H9 (cell line): ENCODE results near the gene DPT. TPM values are rescaled to one million over a fixed set of nuclear protein-coding genes. Genes with fewer than 3 reads are reported as not detected.

Experiments used
- DNase-seq: peaks from one replicate; pipeline ENCODE4 v3.0.0-alpha.2; 2017
- H2AFZ ChIP-seq: one replicate; pipeline ENCODE4 v1.6.1; 2013; ENCODE audit warnings: mild to moderate bottlenecking, low read length, control low read depth, moderate library complexity
- H2AK5ac ChIP-seq: 2 replicates; pipeline ENCODE4 v1.6.1; 2013; ENCODE audit warnings: low read length, control low read depth, mixed read lengths; ENCODE audit not compliant: insufficient read length
- H2BK120ac ChIP-seq: one replicate; pipeline ENCODE4 v1.6.1; 2013; ENCODE audit warnings: low read depth, mild to moderate bottlenecking, low read length, control low read depth, inconsistent platforms; ENCODE audit not compliant: poor library complexity, severe bottlenecking
- H2BK12ac ChIP-seq: 2 replicates; pipeline ENCODE4 v1.6.1; 2013; ENCODE audit warnings: low read length, control low read depth, mixed read lengths, low read depth; ENCODE audit not compliant: insufficient read length
- H2BK15ac ChIP-seq: 2 replicates; pipeline ENCODE4 v1.6.1; 2013; ENCODE audit warnings: low read depth, low read length, control low read depth
- H2BK20ac ChIP-seq: one replicate; pipeline ENCODE4 v1.6.1; 2013; ENCODE audit warnings: low read depth, mild to moderate bottlenecking, low read length, control low read depth, inconsistent platforms; ENCODE audit not compliant: poor library complexity, severe bottlenecking
- H2BK5ac ChIP-seq: 2 replicates; pipeline ENCODE4 v1.6.1; 2013; ENCODE audit warnings: low read length, control low read depth, mixed read lengths; ENCODE audit not compliant: insufficient read length
- H3K14ac ChIP-seq: 2 replicates; pipeline ENCODE4 v1.6.1; 2013; ENCODE audit warnings: low read length, control low read depth; ENCODE audit not compliant: insufficient read depth
- H3K18ac ChIP-seq: 2 replicates; pipeline ENCODE4 v1.6.1; 2013; ENCODE audit warnings: low read depth, mild to moderate bottlenecking, mixed read lengths, low read length, control low read depth; ENCODE audit not compliant: insufficient read length
- H3K23ac ChIP-seq: 2 replicates; pipeline ENCODE4 v1.6.1; 2013; ENCODE audit warnings: low read length, control low read depth, mixed read lengths, low read depth; ENCODE audit not compliant: insufficient read length
- H3K23me2 ChIP-seq: 2 replicates; pipeline ENCODE4 v1.6.1; 2013; ENCODE audit warnings: low read depth, mild to moderate bottlenecking, mixed read lengths, low read length, control low read depth; ENCODE audit not compliant: insufficient read length, poor library complexity, severe bottlenecking
- H3K27ac ChIP-seq: 2 replicates; pipeline ENCODE4 v1.5.1; 2013; ENCODE audit warnings: low read length, control low read depth, mixed read lengths, low read depth; ENCODE audit not compliant: insufficient read length
- H3K27me3 ChIP-seq: 2 replicates; pipeline ENCODE4 v1.6.1; 2013; ENCODE audit warnings: low read length, control low read depth, inconsistent platforms; ENCODE audit not compliant: insufficient read depth
- H3K4ac ChIP-seq: 2 replicates; pipeline ENCODE4 v1.6.1; 2013; ENCODE audit warnings: low read depth, mild to moderate bottlenecking, control low read depth, inconsistent platforms, low read length, moderate library complexity
- H3K4me1 ChIP-seq: 2 replicates; pipeline ENCODE4 v1.6.1; 2013; ENCODE audit warnings: low read length, control low read depth, inconsistent platforms; ENCODE audit not compliant: insufficient read depth
- H3K4me2 ChIP-seq: 2 replicates; pipeline ENCODE4 v1.6.1; 2013; ENCODE audit warnings: low read length, control low read depth, mixed read lengths; ENCODE audit not compliant: insufficient read length, insufficient read depth
- H3K56ac ChIP-seq: 2 replicates; pipeline ENCODE4 v1.6.1; 2013; ENCODE audit warnings: low read depth, mild to moderate bottlenecking, mixed read lengths, low read length, control low read depth; ENCODE audit not compliant: insufficient read length
- H3K79me1 ChIP-seq: 2 replicates; pipeline ENCODE4 v1.6.1; 2013; ENCODE audit warnings: low read depth, mild to moderate bottlenecking, moderate library complexity, low read length, control low read depth, inconsistent platforms; ENCODE audit not compliant: insufficient read depth, poor library complexity, severe bottlenecking
- H3K79me2 ChIP-seq: 2 replicates; pipeline ENCODE4 v1.6.1; 2013; ENCODE audit warnings: low read length, control low read depth, inconsistent platforms; ENCODE audit not compliant: insufficient read depth
- H3K9ac ChIP-seq: 2 replicates; pipeline ENCODE4 v1.6.1; 2013; ENCODE audit warnings: low read length, control low read depth, mixed read lengths; ENCODE audit not compliant: insufficient read length; ENCODE audit errors: extremely low read depth
- H3K9me3 ChIP-seq: one replicate; pipeline ENCODE4 v1.6.1; 2013; ENCODE audit warnings: low read depth, low read length, inconsistent platforms; ENCODE audit not compliant: control insufficient read depth
- H3T11ph ChIP-seq: one replicate; pipeline ENCODE4 v1.6.1; 2013; ENCODE audit warnings: mild to moderate bottlenecking, low read length, control low read depth, inconsistent platforms
- H4K20me1 ChIP-seq: one replicate; pipeline ENCODE4 v1.6.1; 2013; ENCODE audit not compliant: control insufficient read depth, insufficient read length, insufficient read depth
- H4K5ac ChIP-seq: 2 replicates; pipeline ENCODE4 v1.6.1; 2013; ENCODE audit warnings: low read depth, mild to moderate bottlenecking, mixed read lengths, low read length, control low read depth; ENCODE audit not compliant: insufficient read length
- H4K8ac ChIP-seq: replicated peaks from 2 replicates; pipeline ENCODE4 v1.6.1; 2013; ENCODE audit warnings: low read length, control low read depth, mixed read lengths, low read depth; ENCODE audit not compliant: insufficient read length
- H4K91ac ChIP-seq: 2 replicates; pipeline ENCODE4 v1.6.1; 2013; ENCODE audit warnings: low read depth, mild to moderate bottlenecking, moderate library complexity, mixed read lengths, low read length, control low read depth; ENCODE audit not compliant: insufficient read length
- H3K27ac Mint-ChIP-seq, 3 experiments: 2 replicates in 2 of 3; 3 replicates in 1 of 3; pipeline ENCODE4 v1.8.0; 2020 to 2021; ENCODE audit warnings: mixed read lengths in 3 of 3, mild to moderate bottlenecking in 1 of 3, moderate library complexity in 1 of 3
- H3K27me3 Mint-ChIP-seq: 2 replicates; pipeline ENCODE4 v1.8.0; 2021; ENCODE audit warnings: low read depth, mild to moderate bottlenecking, moderate library complexity, mixed read lengths
- H3K36me3 Mint-ChIP-seq, 3 experiments: 2 replicates in 2 of 3; 3 replicates in 1 of 3; pipeline ENCODE4 v1.8.0; 2020 to 2021; ENCODE audit warnings: low read depth in 3 of 3, mixed read lengths in 3 of 3; ENCODE audit not compliant: insufficient read depth in 1 of 3
- H3K4me1 Mint-ChIP-seq, 2 experiments: 2 replicates each; pipeline ENCODE4 v1.8.0; 2020; ENCODE audit warnings: mixed read lengths in 2 of 2
- H3K4me3 Mint-ChIP-seq, 2 experiments: 2 replicates in 1 of 2; 3 replicates in 1 of 2; pipeline ENCODE4 v1.8.0; 2020 to 2021; ENCODE audit warnings: mild to moderate bottlenecking in 2 of 2, mixed read lengths in 2 of 2, moderate library complexity in 1 of 2
- H3K9me3 Mint-ChIP-seq, 2 experiments: 2 replicates in 1 of 2; 3 replicates in 1 of 2; pipeline ENCODE4 v1.8.0; 2020; ENCODE audit warnings: mild to moderate bottlenecking in 2 of 2, mixed read lengths in 2 of 2, moderate library complexity in 1 of 2
- WGBS: extraction: QIAGEN DNeasy Blood & Tissue Kit; methylation state at CpG from one replicate; pipeline ENCODE4 v1.1.7; 2013; ENCODE audit warnings: missing lambda C conversion rate, low lambda C conversion rate, mixed read lengths; ENCODE audit not compliant: insufficient read length; ENCODE audit errors: extremely low coverage; 5-methylcytosine and 5-hydroxymethylcytosine counted together
- total RNA-seq: library from RNA; stranded (reverse); gene quantifications from 2 replicates; pipeline ENCODE4 v1.2.1, GENCODE V29; 2021
- TF ChIP-seq, protein P1 (sequence below): fragments of 200-600 bp; sonication (generic); conservative IDR thresholded peaks from 3 replicates; pipeline ENCODE4 v1.8.0; 2021; ENCODE audit warnings: antibody characterized with exemption, mild to moderate bottlenecking

Gene DPT
- total RNA-seq, 1 experiment from 2014 or later: not detected

GRCh38 chr1:168693197-168693871 is 35.7 kb downstream of the DPT start:
- Histone ChIP-seq H3K18ac (no peak overlapping the region), H4K20me1 (no peaks in the 10 kb centered on the region), H2AFZ (no peak overlapping the region), H2BK120ac (no peak overlapping the region), H3K27ac (no peak overlapping the region), H3K23me2 (no peaks in the 10 kb centered on the region), H4K91ac (no peak overlapping the region), H3K4ac (no peak overlapping the region), H4K5ac (no peak overlapping the region), H3K27me3 (no peaks in the 10 kb centered on the region), H2BK15ac (no peak overlapping the region), H3K9ac (no peak overlapping the region), H3K23ac (no peak overlapping the region), H3K4me1 (no peaks in the 10 kb centered on the region), H2BK5ac (no peak overlapping the region), H3K4me2 (no peak overlapping the region), H3K56ac (no peak overlapping the region), H3K9me3 (no peaks in the 10 kb centered on the region), H2AK5ac (no peak overlapping the region), H2BK12ac (no peak overlapping the region), H2BK20ac (no peak overlapping the region), H4K8ac (no peak overlapping the region), H3T11ph (no peak overlapping the region), H3K79me2 (no peaks in the 10 kb centered on the region), H3K14ac (no peak overlapping the region), H3K79me1 (no peaks in the 10 kb centered on the region)
- H3K4me3 Mint-ChIP-seq: no peak overlapping the region
- no peak overlapping the region; a peak in 1 of 7 replicates for H3K27ac Mint-ChIP-seq
- no peaks in the 10 kb centered on the region; the same call in 1 of the 2 replicates for H3K27me3 Mint-ChIP-seq
- TF ChIP-seq, protein P1, sequence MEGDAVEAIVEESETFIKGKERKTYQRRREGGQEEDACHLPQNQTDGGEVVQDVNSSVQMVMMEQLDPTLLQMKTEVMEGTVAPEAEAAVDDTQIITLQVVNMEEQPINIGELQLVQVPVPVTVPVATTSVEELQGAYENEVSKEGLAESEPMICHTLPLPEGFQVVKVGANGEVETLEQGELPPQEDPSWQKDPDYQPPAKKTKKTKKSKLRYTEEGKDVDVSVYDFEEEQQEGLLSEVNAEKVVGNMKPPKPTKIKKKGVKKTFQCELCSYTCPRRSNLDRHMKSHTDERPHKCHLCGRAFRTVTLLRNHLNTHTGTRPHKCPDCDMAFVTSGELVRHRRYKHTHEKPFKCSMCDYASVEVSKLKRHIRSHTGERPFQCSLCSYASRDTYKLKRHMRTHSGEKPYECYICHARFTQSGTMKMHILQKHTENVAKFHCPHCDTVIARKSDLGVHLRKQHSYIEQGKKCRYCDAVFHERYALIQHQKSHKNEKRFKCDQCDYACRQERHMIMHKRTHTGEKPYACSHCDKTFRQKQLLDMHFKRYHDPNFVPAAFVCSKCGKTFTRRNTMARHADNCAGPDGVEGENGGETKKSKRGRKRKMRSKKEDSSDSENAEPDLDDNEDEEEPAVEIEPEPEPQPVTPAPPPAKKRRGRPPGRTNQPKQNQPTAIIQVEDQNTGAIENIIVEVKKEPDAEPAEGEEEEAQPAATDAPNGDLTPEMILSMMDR: no peak
- no CpG with 5 or more reads among the region's 8 CpGs for WGBS
- no peaks in the 10 kb centered on the region for H3K9me3 Mint-ChIP-seq
- H3K36me3 Mint-ChIP-seq: no peaks in the 10 kb centered on the region
- peaks cover 8 to 12% of the 10 kb centered on the region in 2 experiments for H3K4me1 Mint-ChIP-seq
- no peak for DNase-seq
